Measurements from ENCODE around the gene PSD2. TPM values are rescaled to one million over a fixed set of nuclear protein-coding genes. Genes with fewer than 3 reads are reported as not detected.

The PSD2 gene
- total and polyA plus RNA-seq, 10 of the 15 experiments (the other 5 are each of a cell fraction or from before 2014, with no cell fraction given) = 0.02 to 0.14 (median 0.03) TPM; not detected in 5

DNA sequence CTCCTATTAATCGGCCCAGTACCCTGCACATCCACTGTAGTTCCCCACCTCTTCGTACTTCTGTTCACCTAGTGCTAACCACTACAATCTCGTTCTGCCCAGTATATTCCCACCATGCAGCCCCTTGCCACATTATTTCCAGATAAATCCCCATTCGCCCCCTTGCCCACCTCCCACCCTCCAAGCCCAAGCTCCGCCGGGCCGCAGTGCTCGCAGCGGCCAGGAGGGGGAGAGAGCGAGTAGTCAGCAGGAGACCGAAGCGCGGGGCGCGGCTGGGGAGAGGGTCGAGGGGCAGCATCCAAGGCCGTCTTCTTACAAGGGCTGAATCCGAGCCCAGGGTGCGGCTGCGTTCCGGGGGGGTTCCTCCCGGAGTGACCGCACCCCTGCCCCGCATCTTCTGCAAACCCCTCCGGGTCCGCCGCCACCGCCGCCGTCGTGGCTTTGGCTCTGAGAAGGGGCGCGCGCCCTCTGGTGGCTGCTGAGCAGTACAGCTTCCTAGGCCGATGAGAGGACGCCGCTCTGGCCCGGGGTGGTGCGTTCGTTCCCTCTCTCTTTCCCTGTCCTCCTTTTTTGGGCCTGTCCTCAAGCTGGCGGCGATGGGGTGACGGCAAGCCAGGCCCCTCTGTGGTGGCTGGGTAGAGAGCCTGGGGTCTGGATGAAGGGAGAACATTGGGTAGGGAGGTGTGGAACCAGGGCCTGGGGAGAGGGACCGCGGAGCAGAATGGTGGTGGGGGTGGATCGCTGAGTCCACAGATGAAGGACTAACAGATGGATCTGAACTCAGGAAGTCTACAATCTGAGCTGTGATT is 30.0 kb upstream of the PSD2 start (continued):
- peak; percentile 73 for TF ChIP-seq MLLT1 (IDR thresholded peaks at IDR 0.05)
- TF ChIP-seq CHD1 (IDR thresholded peaks at IDR 0.05; ENCODE audit: low read depth, low read length) = 0 out of 2 replicates have a peak, but pooled peaks have one; percentile 28
- TF ChIP-seq BACH1 (IDR thresholded peaks at IDR 0.05; ENCODE audit: borderline replicate concordance) = peak; percentile 67; the same call in 1 of the 2 replicates
- TF ChIP-seq ZNF217 (IDR thresholded peaks at IDR 0.05) = peak; percentile 87
- TF ChIP-seq RAD21 (IDR thresholded peaks at IDR 0.05; ENCODE audit: insufficient read depth, low read depth, low read length) = peak; percentile 77
- peak; percentile 73 for TF ChIP-seq SMC3 (IDR thresholded peaks at IDR 0.05; ENCODE audit: borderline replicate concordance, low read length)

DNA sequence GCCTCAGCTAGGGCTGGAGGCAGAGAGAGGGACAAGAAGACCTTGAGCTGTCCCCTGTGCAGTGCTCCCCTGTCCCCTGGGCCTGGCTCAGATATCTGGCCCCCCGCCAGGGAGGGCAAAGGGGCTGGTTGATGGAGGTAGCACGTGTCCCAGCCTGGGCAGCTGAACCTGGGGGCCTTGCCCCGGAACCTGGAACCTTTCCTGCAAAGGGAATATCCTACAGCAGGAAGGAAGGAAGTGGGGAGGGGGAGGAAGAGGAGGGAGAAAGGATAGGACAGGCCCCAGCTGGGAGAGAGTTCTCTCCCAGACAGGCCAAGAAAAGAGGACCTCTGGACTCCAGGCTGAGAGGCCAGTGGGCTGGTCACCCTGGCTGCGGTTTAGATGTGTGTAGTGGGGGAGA is 27.6 kb upstream of the PSD2 start:
- POLR2A ChIA-PET = interaction anchor here (0.6 to 0.7 kb wide), 3 partner anchors 57 to 407 kb away, joined by 4 to 6 read pairs (median 5); partner anchors contain the start of gene CYSTM1
- no peaks in the 10 kb centered on the region for H3K4me1 ChIP-seq (ENCODE audit: control insufficient read depth, insufficient read depth, low read length)
- intact Hi-C loops (cut with micrococcal nuclease; ENCODE audit: unreplicated experiment) (loop anchor here (5.0 kb wide), 2 partner anchors 191 to 346 kb away; no protein-coding TSS in a partner anchor), in situ Hi-C loops (cut with MboI) (no loop called here)
- RAD21 ChIA-PET (ENCODE audit: unreplicated experiment) = interaction anchor here (0.8 to 3.2 kb wide), 5 partner anchors 25 to 135 kb away, joined by 3 to 61 read pairs (median 4); no protein-coding TSS in a partner anchor
- no peak overlapping the region for H2AFZ ChIP-seq (ENCODE audit: control insufficient read depth, low read depth, low read length)
- no peak overlapping the region for H3K4me3 ChIP-seq
- H3K4me2 ChIP-seq (ENCODE audit: control insufficient read depth, insufficient read depth) = no peak overlapping the region
- no peaks in the 10 kb centered on the region; the same call in 1 of the 2 replicates for H4K20me1 ChIP-seq (ENCODE audit: control insufficient read depth, insufficient read depth)
- no peak overlapping the region for H3K9ac ChIP-seq (ENCODE audit: control insufficient read depth, insufficient read depth, low read length)
- H3K36me3 ChIP-seq (ENCODE audit: control insufficient read depth in 2 of 2, insufficient read depth in 2 of 2, low read length in 1 of 2) = no peaks in the 10 kb centered on the region
- 25% methylated on average over 4 of the region's 4 CpGs for WGBS (ENCODE audit: insufficient coverage, insufficient replicate concordance, low lambda C conversion rate, missing lambda C conversion rate)
- H3K27ac ChIP-seq (ENCODE audit: control insufficient read depth, insufficient read depth) = no peak overlapping the region
- DNase-seq (ENCODE audit: low read depth, low spot score) (no peak), FAIRE-seq (no peak), ATAC-seq (no peak)
- BruUV-seq (replicated peaks) = no TSS peak
- SMC1A ChIA-PET (ENCODE audit: uncharacterized antibody, unreplicated experiment) = interaction anchor here (0.7 to 8.7 kb wide), 5 partner anchors 23 to 136 kb away, joined by 3 to 166 read pairs (median 3); no protein-coding TSS in a partner anchor
- TF ChIP-seq NR2F1 (conservative IDR thresholded peaks at IDR 0.05) (no peak), SIN3A (IDR thresholded peaks at IDR 0.05; ENCODE audit: low read depth, low read length) (no peak), HSF1 (IDR thresholded peaks at IDR 0.05; ENCODE audit: low read depth, low read length) (no peak), FOXM1 (IDR thresholded peaks at IDR 0.05; ENCODE audit: low read depth, low read length) (no peak), MYC (IDR thresholded peaks at IDR 0.05; ENCODE audit: insufficient read depth, insufficient read length, insufficient replicate concordance, low read length, severe bottlenecking) (no peak), PBX3 (IDR thresholded peaks at IDR 0.05; ENCODE audit: insufficient replicate concordance, low read depth, low read length) (no peak), CREM (IDR thresholded peaks at IDR 0.05; ENCODE audit: low read depth) (no peak)
- CTCF ChIA-PET = interaction anchor here (0.7 to 10.1 kb wide), 13 partner anchors 8 to 197 kb away, joined by 3 to 291 read pairs (median 7); no protein-coding TSS in a partner anchor
- peaks cover 11 to 14% of the 10 kb centered on the region in 2 experiments for H3K27me3 ChIP-seq (replicated peaks in 1 of 2; ENCODE audit: control insufficient read depth in 2 of 2, insufficient read depth in 2 of 2, low read length in 1 of 2)
- no peaks in the 10 kb centered on the region for H3K9me3 ChIP-seq (replicated peaks; ENCODE audit: control insufficient read depth, insufficient read depth, low read length)
- H3K79me2 ChIP-seq (ENCODE audit: control insufficient read depth, insufficient read depth, low read length) = no peaks in the 10 kb centered on the region

All from GM12878 (cell line).